GM21529 (cell line): ENCODE data around the gene SYPL1.

Experiments
- ATAC-seq: cut with Tn5 transposase; IDR thresholded peaks from one replicate; pipeline ENCODE4 v1.9.1; 2021; ENCODE audit not compliant: unreplicated experiment

The SYPL1 gene

GRCh38 chr7:106054156-106054910 is 57.8 kb downstream of the SYPL1 start:
- ATAC-seq, result no peak

GRCh38 chr7:106053109-106053508 is 59.0 kb downstream of the SYPL1 start:
- no peak for ATAC-seq

- no peak for ATAC-seq
These were observed 59.4 kb downstream of the SYPL1 start for GRCh38 chr7:106052681-106053080.

- ATAC-seq, result no peak
These were observed 61.4 kb downstream of the SYPL1 start for GRCh38 chr7:106050746-106051117.

- ATAC-seq, result no peak
These were observed 61.9 kb downstream of the SYPL1 start for GRCh38 chr7:106050002-106050745.

GRCh38 chr7:106049139-106049752 is 62.9 kb downstream of the SYPL1 start:
- no peak for ATAC-seq

- ATAC-seq, result no peak
These were observed 63.4 kb downstream of the SYPL1 start for GRCh38 chr7:106048706-106049020.

GRCh38 chr7:106047818-106048705 is 64.0 kb downstream of the SYPL1 start:
- no peak for ATAC-seq

- no peak for ATAC-seq
These were observed 64.9 kb downstream of the SYPL1 start for GRCh38 chr7:106047184-106047583.

- ATAC-seq, result no peak
These were observed 66.5 kb downstream of the SYPL1 start for GRCh38 chr7:106045586-106045985.

GRCh38 chr7:106045139-106045538 is 67.0 kb downstream of the SYPL1 start:
- ATAC-seq, result no peak

- no peak for ATAC-seq
These were observed 69.9 kb downstream of the SYPL1 start for GRCh38 chr7:106042196-106042611.

- ATAC-seq, result peak; percentile 44
These were observed 70.9 kb downstream of the SYPL1 start for GRCh38 chr7:106041140-106041717.
